Loucy (cell line): ENCODE measurements around the gene RETREG3.

Experiments
- EZH2phosphoT487 ChIP-seq: fragments of 200-600 bp; IDR thresholded peaks from 2 replicates; pipeline ENCODE4 v1.6.1; 2018; ENCODE audit warnings: antibody characterized with exemption, mild to moderate bottlenecking, moderate library complexity, borderline replicate concordance
- TF ChIP-seq, protein P1 (sequence below): fragments of 200-600 bp; sonication (generic); conservative IDR thresholded peaks from 2 replicates; pipeline ENCODE4 v1.5.1; 2014; ENCODE audit warnings: mild to moderate bottlenecking, antibody characterized with exemption, low read length

DNA sequence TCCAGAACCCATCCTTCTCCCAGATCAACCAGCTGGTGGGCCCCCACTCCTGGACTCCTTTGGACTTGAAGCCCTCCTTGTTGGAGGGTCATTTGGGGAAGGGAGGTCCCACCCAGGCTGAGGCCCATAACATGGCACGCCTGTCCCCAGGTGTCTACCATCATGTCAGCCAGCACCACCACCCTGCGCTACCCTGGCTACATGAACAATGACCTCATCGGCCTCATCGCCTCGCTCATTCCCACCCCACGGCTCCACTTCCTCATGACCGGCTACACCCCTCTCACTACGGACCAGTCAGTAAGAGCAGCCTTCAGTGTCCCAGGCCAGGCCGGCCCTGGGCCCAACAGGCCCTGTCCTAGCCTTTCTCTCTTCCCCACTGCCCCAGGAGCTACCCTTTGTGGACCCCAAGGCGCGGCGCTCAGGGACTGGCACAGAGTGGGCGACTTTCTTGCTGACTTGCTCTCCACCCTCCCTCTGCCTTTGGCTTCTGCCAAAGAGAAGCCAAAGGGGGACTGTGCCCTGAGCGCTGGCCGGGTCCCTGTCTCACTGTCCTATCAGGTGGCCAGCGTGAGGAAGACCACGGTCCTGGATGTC, 4.6 kb upstream of the RETREG3 start:
- TF ChIP-seq, protein P1, sequence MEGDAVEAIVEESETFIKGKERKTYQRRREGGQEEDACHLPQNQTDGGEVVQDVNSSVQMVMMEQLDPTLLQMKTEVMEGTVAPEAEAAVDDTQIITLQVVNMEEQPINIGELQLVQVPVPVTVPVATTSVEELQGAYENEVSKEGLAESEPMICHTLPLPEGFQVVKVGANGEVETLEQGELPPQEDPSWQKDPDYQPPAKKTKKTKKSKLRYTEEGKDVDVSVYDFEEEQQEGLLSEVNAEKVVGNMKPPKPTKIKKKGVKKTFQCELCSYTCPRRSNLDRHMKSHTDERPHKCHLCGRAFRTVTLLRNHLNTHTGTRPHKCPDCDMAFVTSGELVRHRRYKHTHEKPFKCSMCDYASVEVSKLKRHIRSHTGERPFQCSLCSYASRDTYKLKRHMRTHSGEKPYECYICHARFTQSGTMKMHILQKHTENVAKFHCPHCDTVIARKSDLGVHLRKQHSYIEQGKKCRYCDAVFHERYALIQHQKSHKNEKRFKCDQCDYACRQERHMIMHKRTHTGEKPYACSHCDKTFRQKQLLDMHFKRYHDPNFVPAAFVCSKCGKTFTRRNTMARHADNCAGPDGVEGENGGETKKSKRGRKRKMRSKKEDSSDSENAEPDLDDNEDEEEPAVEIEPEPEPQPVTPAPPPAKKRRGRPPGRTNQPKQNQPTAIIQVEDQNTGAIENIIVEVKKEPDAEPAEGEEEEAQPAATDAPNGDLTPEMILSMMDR = no peak
- TF ChIP-seq EZH2phosphoT487 = no peak
